AG04450 (cell line): ENCODE data around the gene SLC4A5. TPM values are rescaled to one million over a fixed set of nuclear protein-coding genes. Genes with fewer than 3 reads are reported as not detected.
"Not testable (repeated sequence)": the region's sequence is repeated elsewhere in the genome, so short reads cannot be mapped to it uniquely, and the experiment has no call there.

Experiments
- CTCF ChIA-PET: fragments of 300-600, 350-600 bp; formaldehyde crosslinking; extraction: SDS; loops from one replicate; lab custom pipeline; 2022; ENCODE audit warnings: antibody characterized with exemption, inconsistent platforms; lab: Charles Lee
- POLR2A ChIA-PET: fragments of 350-600 bp; formaldehyde crosslinking; extraction: SDS; loops from one replicate; lab custom pipeline; 2021; ENCODE audit warnings: antibody characterized with exemption, inconsistent platforms; lab: Yijun Ruan, JAX
- DNase-seq: peaks from one replicate; pipeline ENCODE4 v3.0.0-alpha.2; 2011; ENCODE audit warnings: low read depth, low spot score
- H3K27ac ChIP-seq: one replicate; pipeline ENCODE4 v1.5.1; 2012; ENCODE audit warnings: low read depth, low read length, control low read depth
- H3K27me3 ChIP-seq: one replicate; pipeline ENCODE4 v1.6.0; 2012; ENCODE audit warnings: low read length; ENCODE audit not compliant: control insufficient read depth, insufficient read depth
- H3K4me3 ChIP-seq: 2 replicates; pipeline ENCODE4 v1.5.1; 2011; ENCODE audit warnings: mild to moderate bottlenecking, low read depth, low read length, control low read depth
- H3K9me3 ChIP-seq: 2 replicates; pipeline ENCODE4 v1.5.1; 2012; ENCODE audit warnings: low read length; ENCODE audit not compliant: control insufficient read depth, insufficient read depth
- CTCF ChIP-seq: IDR thresholded peaks from 2 replicates; pipeline ENCODE4 v1.5.1; 2011; ENCODE audit warnings: low read depth, low read length, control low read depth, inconsistent platforms
- polyA plus RNA-seq: library from polyadenylated mRNA; depleted of rRNA; stranded (reverse); fragments of >200 nt; gene quantifications from 2 replicates; pipeline ENCODE4 v1.2.3, GENCODE V29; 2011

SLC4A5 gene
- polyA plus RNA-seq, 1 experiment = 0.15 TPM

GRCh38 chr2:74221091-74221490, 122.1 kb downstream of the SLC4A5 start:
- Histone ChIP-seq H3K27ac (no peak overlapping the region), H3K4me3 (no peak overlapping the region), H3K9me3 (no peaks in the 10 kb centered on the region), H3K27me3 (peaks cover 2% of the 10 kb centered on the region)
- ChIA-PET POLR2A (interaction anchor here (0.6 kb wide), 1 partner anchor 283 kb away, joined by 3 read pairs; no protein-coding TSS in a partner anchor), CTCF (no interaction called here)
- no peak for DNase-seq
- no peak for TF ChIP-seq CTCF

- Histone ChIP-seq H3K9me3 (no peaks in the 10 kb centered on the region), H3K27me3 (no peaks in the 10 kb centered on the region), H3K4me3 (no peak overlapping the region), H3K27ac (no peak overlapping the region)
- CTCF ChIA-PET = no interaction called here
- no peak for DNase-seq
- TF ChIP-seq CTCF = no peak
- POLR2A ChIA-PET = interaction anchor here (0.6 kb wide), 1 partner anchor 12 kb away, joined by 5 read pairs; no protein-coding TSS in a partner anchor
Measured at GRCh38 chr2:74219846-74220486, 123.2 kb downstream of the SLC4A5 start.

DNA sequence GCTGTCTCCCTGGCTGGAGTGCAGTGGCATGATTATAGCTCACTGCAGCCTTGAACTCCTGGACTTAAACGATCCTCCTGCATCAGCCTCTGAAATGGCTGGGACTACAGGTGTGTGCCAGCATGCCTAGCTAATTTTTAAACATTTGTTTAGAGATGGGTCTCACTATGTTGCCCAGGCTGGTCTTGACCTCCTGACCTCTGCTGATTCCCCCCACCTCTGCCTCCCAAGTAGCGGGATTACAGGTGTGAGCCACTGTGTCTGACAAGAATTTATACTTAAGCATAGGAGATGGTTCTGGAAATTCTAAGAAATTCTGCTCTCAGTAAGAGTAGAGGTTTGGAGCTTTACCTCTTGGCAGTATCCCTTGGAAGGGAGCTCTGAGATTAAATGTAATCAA, 126.6 kb downstream of the SLC4A5 start:
- no peak for TF ChIP-seq CTCF
- no peak overlapping the region for H3K27ac ChIP-seq
- CTCF ChIA-PET = interaction anchor here (0.6 to 1.6 kb wide), 5 partner anchors 33 to 497 kb away, joined by 3 to 8 read pairs (median 5); no protein-coding TSS in a partner anchor
- H3K4me3 ChIP-seq = no peak overlapping the region
- no peak for DNase-seq
- POLR2A ChIA-PET = no interaction called here
- no peaks in the 10 kb centered on the region for H3K9me3 ChIP-seq
- no peaks in the 10 kb centered on the region for H3K27me3 ChIP-seq

DNA sequence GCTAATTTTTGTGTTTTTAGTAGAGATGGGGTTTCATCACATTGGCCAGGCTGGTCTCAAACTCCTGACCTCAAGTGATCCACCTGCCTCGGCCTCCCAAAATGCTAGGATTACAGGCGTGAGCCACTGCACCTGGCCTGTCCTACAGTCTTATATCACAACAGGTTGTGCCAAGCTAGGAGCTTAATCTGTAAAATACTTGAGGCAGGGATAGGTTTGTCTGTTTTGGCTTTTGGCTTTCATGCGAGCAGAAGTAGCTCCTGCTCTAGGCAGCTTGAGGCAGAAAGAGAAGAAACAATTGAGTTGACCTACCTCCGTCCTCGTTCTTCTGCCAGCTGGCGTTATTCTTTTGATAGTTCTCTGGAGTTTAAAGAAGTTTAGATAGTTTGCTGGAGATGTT, 127.4 kb downstream of the SLC4A5 start:
- POLR2A ChIA-PET, H3K27ac ChIP-seq, H3K9me3 ChIP-seq, H3K27me3 ChIP-seq, DNase-seq, H3K4me3 ChIP-seq: not testable (repeated sequence)
- CTCF ChIA-PET = interaction anchor here (0.6 to 1.6 kb wide), 4 partner anchors 34 to 498 kb away, joined by 3 to 8 read pairs (median 4); no protein-coding TSS in a partner anchor

DNA sequence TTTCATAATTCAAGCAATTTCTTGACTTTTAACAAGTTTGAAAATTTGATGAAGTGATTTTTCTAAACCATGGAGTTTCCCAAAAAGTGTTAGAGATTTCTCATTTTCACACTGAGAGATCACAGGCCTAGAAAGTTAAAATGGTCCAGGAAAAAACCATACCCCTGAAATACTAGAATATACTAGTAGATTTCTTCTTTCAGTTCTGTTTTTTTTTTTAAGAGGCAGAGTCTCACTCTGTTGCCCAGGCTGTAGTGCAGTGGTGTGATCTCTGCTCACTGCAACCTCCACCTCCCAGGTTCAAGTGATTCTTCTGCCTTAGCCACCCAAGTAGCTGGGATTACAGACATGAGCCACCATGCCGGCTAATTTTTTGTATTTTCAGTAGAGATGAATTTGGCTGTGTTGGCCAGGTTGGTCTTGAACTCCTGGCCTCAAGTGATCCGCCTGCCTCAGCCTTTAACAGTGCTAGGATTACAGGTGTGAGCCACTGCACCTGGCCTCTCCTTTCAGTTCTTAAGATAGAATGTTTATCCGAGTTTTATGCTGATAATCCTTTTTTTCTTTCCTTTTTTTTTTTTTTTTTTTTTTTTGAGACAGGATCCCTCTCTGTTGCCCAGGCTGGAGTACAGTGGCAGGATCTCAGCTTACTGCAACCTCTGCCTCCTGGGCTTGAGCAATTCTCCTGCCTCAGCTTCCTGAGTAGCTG, 130.4 kb downstream of the SLC4A5 start:
- Histone ChIP-seq H3K9me3 (no peaks in the 10 kb centered on the region), H3K27me3 (no peaks in the 10 kb centered on the region), H3K4me3 (no peak overlapping the region), H3K27ac (no peak overlapping the region)
- CTCF ChIA-PET = no interaction called here
- no peak for TF ChIP-seq CTCF
- no peak for DNase-seq
- POLR2A ChIA-PET = no interaction called here
